H9 (cell line): ENCODE data around the gene CYP8B1. TPM values are rescaled to one million over a fixed set of nuclear protein-coding genes. Genes with fewer than 3 reads are reported as not detected.

ENCODE experiments used
- DNase-seq: peaks from one replicate; pipeline ENCODE4 v3.0.0-alpha.2; 2017
- H2AFZ ChIP-seq: one replicate; pipeline ENCODE4 v1.6.1; 2013; ENCODE audit warnings: mild to moderate bottlenecking, low read length, control low read depth, moderate library complexity
- H2AK5ac ChIP-seq: 2 replicates; pipeline ENCODE4 v1.6.1; 2013; ENCODE audit warnings: low read length, control low read depth, mixed read lengths; ENCODE audit not compliant: insufficient read length
- H2BK120ac ChIP-seq: one replicate; pipeline ENCODE4 v1.6.1; 2013; ENCODE audit warnings: low read depth, mild to moderate bottlenecking, low read length, control low read depth, inconsistent platforms; ENCODE audit not compliant: poor library complexity, severe bottlenecking
- H2BK12ac ChIP-seq: 2 replicates; pipeline ENCODE4 v1.6.1; 2013; ENCODE audit warnings: low read length, control low read depth, mixed read lengths, low read depth; ENCODE audit not compliant: insufficient read length
- H2BK15ac ChIP-seq: 2 replicates; pipeline ENCODE4 v1.6.1; 2013; ENCODE audit warnings: low read depth, low read length, control low read depth
- H2BK20ac ChIP-seq: one replicate; pipeline ENCODE4 v1.6.1; 2013; ENCODE audit warnings: low read depth, mild to moderate bottlenecking, low read length, control low read depth, inconsistent platforms; ENCODE audit not compliant: poor library complexity, severe bottlenecking
- H2BK5ac ChIP-seq: 2 replicates; pipeline ENCODE4 v1.6.1; 2013; ENCODE audit warnings: low read length, control low read depth, mixed read lengths; ENCODE audit not compliant: insufficient read length
- H3K14ac ChIP-seq: 2 replicates; pipeline ENCODE4 v1.6.1; 2013; ENCODE audit warnings: low read length, control low read depth; ENCODE audit not compliant: insufficient read depth
- H3K18ac ChIP-seq: 2 replicates; pipeline ENCODE4 v1.6.1; 2013; ENCODE audit warnings: low read depth, mild to moderate bottlenecking, mixed read lengths, low read length, control low read depth; ENCODE audit not compliant: insufficient read length
- H3K23ac ChIP-seq: 2 replicates; pipeline ENCODE4 v1.6.1; 2013; ENCODE audit warnings: low read length, control low read depth, mixed read lengths, low read depth; ENCODE audit not compliant: insufficient read length
- H3K23me2 ChIP-seq: 2 replicates; pipeline ENCODE4 v1.6.1; 2013; ENCODE audit warnings: low read depth, mild to moderate bottlenecking, mixed read lengths, low read length, control low read depth; ENCODE audit not compliant: insufficient read length, poor library complexity, severe bottlenecking
- H3K27ac ChIP-seq: 2 replicates; pipeline ENCODE4 v1.5.1; 2013; ENCODE audit warnings: low read length, control low read depth, mixed read lengths, low read depth; ENCODE audit not compliant: insufficient read length
- H3K27me3 ChIP-seq: 2 replicates; pipeline ENCODE4 v1.6.1; 2013; ENCODE audit warnings: low read length, control low read depth, inconsistent platforms; ENCODE audit not compliant: insufficient read depth
- H3K4ac ChIP-seq: 2 replicates; pipeline ENCODE4 v1.6.1; 2013; ENCODE audit warnings: low read depth, mild to moderate bottlenecking, control low read depth, inconsistent platforms, low read length, moderate library complexity
- H3K4me1 ChIP-seq: 2 replicates; pipeline ENCODE4 v1.6.1; 2013; ENCODE audit warnings: low read length, control low read depth, inconsistent platforms; ENCODE audit not compliant: insufficient read depth
- H3K4me2 ChIP-seq: 2 replicates; pipeline ENCODE4 v1.6.1; 2013; ENCODE audit warnings: low read length, control low read depth, mixed read lengths; ENCODE audit not compliant: insufficient read length, insufficient read depth
- H3K56ac ChIP-seq: 2 replicates; pipeline ENCODE4 v1.6.1; 2013; ENCODE audit warnings: low read depth, mild to moderate bottlenecking, mixed read lengths, low read length, control low read depth; ENCODE audit not compliant: insufficient read length
- H3K79me1 ChIP-seq: 2 replicates; pipeline ENCODE4 v1.6.1; 2013; ENCODE audit warnings: low read depth, mild to moderate bottlenecking, moderate library complexity, low read length, control low read depth, inconsistent platforms; ENCODE audit not compliant: insufficient read depth, poor library complexity, severe bottlenecking
- H3K79me2 ChIP-seq: 2 replicates; pipeline ENCODE4 v1.6.1; 2013; ENCODE audit warnings: low read length, control low read depth, inconsistent platforms; ENCODE audit not compliant: insufficient read depth
- H3K9ac ChIP-seq: 2 replicates; pipeline ENCODE4 v1.6.1; 2013; ENCODE audit warnings: low read length, control low read depth, mixed read lengths; ENCODE audit not compliant: insufficient read length; ENCODE audit errors: extremely low read depth
- H3K9me3 ChIP-seq: one replicate; pipeline ENCODE4 v1.6.1; 2013; ENCODE audit warnings: low read depth, low read length, inconsistent platforms; ENCODE audit not compliant: control insufficient read depth
- H3T11ph ChIP-seq: one replicate; pipeline ENCODE4 v1.6.1; 2013; ENCODE audit warnings: mild to moderate bottlenecking, low read length, control low read depth, inconsistent platforms
- H4K20me1 ChIP-seq: one replicate; pipeline ENCODE4 v1.6.1; 2013; ENCODE audit not compliant: control insufficient read depth, insufficient read length, insufficient read depth
- H4K5ac ChIP-seq: 2 replicates; pipeline ENCODE4 v1.6.1; 2013; ENCODE audit warnings: low read depth, mild to moderate bottlenecking, mixed read lengths, low read length, control low read depth; ENCODE audit not compliant: insufficient read length
- H4K8ac ChIP-seq: replicated peaks from 2 replicates; pipeline ENCODE4 v1.6.1; 2013; ENCODE audit warnings: low read length, control low read depth, mixed read lengths, low read depth; ENCODE audit not compliant: insufficient read length
- H4K91ac ChIP-seq: 2 replicates; pipeline ENCODE4 v1.6.1; 2013; ENCODE audit warnings: low read depth, mild to moderate bottlenecking, moderate library complexity, mixed read lengths, low read length, control low read depth; ENCODE audit not compliant: insufficient read length
- H3K27ac Mint-ChIP-seq, 3 experiments: 2 replicates in 2 of 3; 3 replicates in 1 of 3; pipeline ENCODE4 v1.8.0; 2020 to 2021; ENCODE audit warnings: mixed read lengths in 3 of 3, mild to moderate bottlenecking in 1 of 3, moderate library complexity in 1 of 3
- H3K27me3 Mint-ChIP-seq: 2 replicates; pipeline ENCODE4 v1.8.0; 2021; ENCODE audit warnings: low read depth, mild to moderate bottlenecking, moderate library complexity, mixed read lengths
- H3K36me3 Mint-ChIP-seq, 3 experiments: 2 replicates in 2 of 3; 3 replicates in 1 of 3; pipeline ENCODE4 v1.8.0; 2020 to 2021; ENCODE audit warnings: low read depth in 3 of 3, mixed read lengths in 3 of 3; ENCODE audit not compliant: insufficient read depth in 1 of 3
- H3K4me1 Mint-ChIP-seq, 2 experiments: 2 replicates each; pipeline ENCODE4 v1.8.0; 2020; ENCODE audit warnings: mixed read lengths in 2 of 2
- H3K4me3 Mint-ChIP-seq, 2 experiments: 2 replicates in 1 of 2; 3 replicates in 1 of 2; pipeline ENCODE4 v1.8.0; 2020 to 2021; ENCODE audit warnings: mild to moderate bottlenecking in 2 of 2, mixed read lengths in 2 of 2, moderate library complexity in 1 of 2
- H3K9me3 Mint-ChIP-seq, 2 experiments: 2 replicates in 1 of 2; 3 replicates in 1 of 2; pipeline ENCODE4 v1.8.0; 2020; ENCODE audit warnings: mild to moderate bottlenecking in 2 of 2, mixed read lengths in 2 of 2, moderate library complexity in 1 of 2
- CTCF ChIP-seq: fragments of 200-600 bp; sonication (generic); conservative IDR thresholded peaks from 3 replicates; pipeline ENCODE4 v1.8.0; 2021; ENCODE audit warnings: antibody characterized with exemption, mild to moderate bottlenecking
- WGBS: extraction: QIAGEN DNeasy Blood & Tissue Kit; methylation state at CpG from one replicate; pipeline ENCODE4 v1.1.7; 2013; ENCODE audit warnings: missing lambda C conversion rate, low lambda C conversion rate, mixed read lengths; ENCODE audit not compliant: insufficient read length; ENCODE audit errors: extremely low coverage; 5-methylcytosine and 5-hydroxymethylcytosine counted together
- total RNA-seq: library from RNA; stranded (reverse); gene quantifications from 2 replicates; pipeline ENCODE4 v1.2.1, GENCODE V29; 2021

CYP8B1 gene
- total RNA-seq, 1 experiment from 2014 or later, result not detected

DNA sequence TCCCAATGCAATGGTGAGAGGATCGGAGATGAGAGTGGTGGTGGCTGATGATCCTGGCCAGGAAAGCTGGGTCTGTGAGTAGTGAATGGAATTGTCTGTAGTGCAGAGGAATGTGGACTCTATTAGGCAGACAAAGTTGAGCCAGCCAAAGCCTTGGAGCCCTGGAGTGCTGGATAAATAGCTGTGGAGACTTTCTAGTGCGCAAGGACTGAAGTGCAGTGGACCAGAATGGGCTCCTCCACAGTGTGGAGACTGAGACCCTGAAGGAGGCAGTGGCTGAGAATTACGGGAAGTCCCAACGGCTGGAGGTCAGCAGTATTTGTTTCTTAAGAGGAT, 31.1 kb upstream of the CYP8B1 start:
- Histone ChIP-seq H3K23ac (no peak overlapping the region), H3K9me3 (no peaks in the 10 kb centered on the region), H4K20me1 (no peaks in the 10 kb centered on the region), H2BK120ac (no peak overlapping the region), H2BK20ac (no peak overlapping the region), H3K27ac (no peak overlapping the region), H3K56ac (no peak overlapping the region), H3K79me1 (no peaks in the 10 kb centered on the region), H3T11ph (no peak overlapping the region), H2AFZ (no peak overlapping the region), H2BK5ac (no peak overlapping the region), H4K91ac (no peak overlapping the region), H2AK5ac (no peak overlapping the region), H3K9ac (no peak overlapping the region), H4K5ac (no peak overlapping the region), H3K18ac (no peak overlapping the region), H3K27me3 (no peaks in the 10 kb centered on the region), H4K8ac (no peak overlapping the region), H3K14ac (no peak overlapping the region), H3K79me2 (no peaks in the 10 kb centered on the region), H2BK15ac (no peak overlapping the region), H3K4me1 (no peaks in the 10 kb centered on the region), H3K23me2 (no peaks in the 10 kb centered on the region), H2BK12ac (no peak overlapping the region), H3K4ac (no peak overlapping the region), H3K4me2 (no peak overlapping the region)
- H3K4me1 Mint-ChIP-seq, result peaks cover 15 to 17% of the 10 kb centered on the region in 2 experiments
- no peak for DNase-seq
- peaks cover 18 to 26% of the 10 kb centered on the region in 2 experiments for H3K9me3 Mint-ChIP-seq
- peaks cover 10% of the 10 kb centered on the region; the same call in 1 of the 2 replicates for H3K27me3 Mint-ChIP-seq
- no CpG with 5 or more reads among the region's 4 CpGs for WGBS
- no peak overlapping the region for H3K4me3 Mint-ChIP-seq
- H3K27ac Mint-ChIP-seq, result no peak overlapping the region; a peak in 1 of 7 replicates
- H3K36me3 Mint-ChIP-seq, result peaks cover 9 to 23% (median 11%) of the 10 kb centered on the region in 3 experiments
- no peak for TF ChIP-seq CTCF
